K562 (cell line): ENCODE results near the gene ERC2.

Source experiments
- BRCA1 ChIP-seq, 2 experiments: fragments of 450-650 bp in 1 of 2; sonication (generic) in 1 of 2; formaldehyde crosslinking in 1 of 2; IDR thresholded peaks; 2 replicates each; pipeline versions ENCODE4 v1.5.0 to v1.6.1; 2017 to 2020; ENCODE audit warnings: mild to moderate bottlenecking in 1 of 2, missing genetic modification reagents in 1 of 2
- CTCF ChIP-seq, 3 experiments: IDR thresholded peaks in 2 of 3; conservative IDR thresholded peaks in 1 of 3; 2 replicates each; pipeline ENCODE4 v1.5.1; 2011 to 2012; ENCODE audit warnings: low read length in 3 of 3, mild to moderate bottlenecking in 3 of 3, control low read depth in 2 of 3, improper control_type of control experiment in 1 of 3, inconsistent platforms in 1 of 3, low read depth in 1 of 3, mixed read lengths in 1 of 3, moderate library complexity in 1 of 3; ENCODE audit not compliant: insufficient read depth in 2 of 3
- MYC ChIP-seq, 2 experiments: fragments of 250-450 bp in 1 of 2; sonication (Bioruptor Pico) in 1 of 2; IDR thresholded peaks; 2 replicates each; pipeline versions ENCODE4 v1.5.1 to v1.6.1; 2012 to 2021; ENCODE audit warnings: low read depth in 2 of 2, borderline replicate concordance in 1 of 2, improper control_type of control experiment in 1 of 2, low read length in 1 of 2, mild to moderate bottlenecking in 1 of 2, moderate library complexity in 1 of 2
- REST ChIP-seq, 2 experiments: fragments of 450-650 bp; formaldehyde crosslinking in 1 of 2; IDR thresholded peaks; 2 replicates each; pipeline versions ENCODE4 v1.4.0 to v1.6.1; 2014 to 2020; ENCODE audit warnings: mild to moderate bottlenecking in 2 of 2, borderline replicate concordance in 1 of 2, low read depth in 1 of 2
- ZBTB40 ChIP-seq, 2 experiments: fragments of 450-650 bp in 1 of 2; sonication (generic) in 1 of 2; formaldehyde crosslinking in 1 of 2; IDR thresholded peaks; 2 replicates each; pipeline versions ENCODE4 v1.7.1 to v1.9.0; 2016 to 2022; ENCODE audit warnings: inconsistent platforms in 1 of 2, mild to moderate bottlenecking in 1 of 2, missing genetic modification reagents in 1 of 2
- ZNF124 ChIP-seq: sonication (generic); formaldehyde crosslinking; IDR thresholded peaks from 2 replicates; pipeline ENCODE4 v1.8.1; 2022; ENCODE audit warnings: missing genetic modification reagents
- ZNF274 ChIP-seq: IDR thresholded peaks from 2 replicates; pipeline ENCODE4 v1.6.1; 2011; ENCODE audit warnings: low read depth, mild to moderate bottlenecking, low read length, moderate library complexity, borderline replicate concordance
- ZNF449 ChIP-seq: fragments of 250-450 bp; sonication (Bioruptor Pico); IDR thresholded peaks from 2 replicates; pipeline ENCODE4 v1.8.0; 2022; ENCODE audit warnings: moderate library complexity, mild to moderate bottlenecking, inconsistent platforms

GRCh38 chr3:55551644-55552043 lies 916.6 kb downstream of the ERC2 start:
- TF ChIP-seq ZNF124 (CRISPR knock-in tag) (no peak), ZNF274 (no peak), CTCF (IDR thresholded peaks at IDR 0.05 in 2 of 3, conservative IDR thresholded peaks at IDR 0.05 in 1 of 3; ENCODE audit: insufficient read depth in 2 of 3, low read depth in 1 of 3, low read length in 3 of 3) (no peak), REST (IDR thresholded peaks at IDR 0.05; ENCODE audit: borderline replicate concordance) (no peak), REST (CRISPR knock-in tag; IDR thresholded peaks at IDR 0.05; ENCODE audit: low read depth) (no peak), BRCA1 (IDR thresholded peaks at IDR 0.05) (no peak), BRCA1 (CRISPR knock-in tag; IDR thresholded peaks at IDR 0.05) (no peak), ZNF449 (CRISPR knock-in tag) (no peak), MYC (IDR thresholded peaks at IDR 0.05; ENCODE audit: low read depth, low read length) (no peak), MYC (CRISPR knock-in tag; IDR thresholded peaks at IDR 0.05; ENCODE audit: borderline replicate concordance, low read depth) (no peak), ZBTB40 (IDR thresholded peaks at IDR 0.05) (no peak), ZBTB40 (CRISPR knock-in tag; IDR thresholded peaks at IDR 0.05) (no peak)
